GM12892 (cell line): ENCODE data around the gene KRTAP5-5.

Experiments used
- POLR2A ChIP-seq: IDR thresholded peaks from 2 replicates; pipeline ENCODE4 v1.6.1; 2011; ENCODE audit warnings: low read depth, low read length, control low read depth
- POLR2AphosphoS5 ChIP-seq: IDR thresholded peaks from 2 replicates; pipeline ENCODE4 v1.6.1; 2011; ENCODE audit warnings: low read depth, low read length, control low read depth
- TAF1 ChIP-seq: IDR thresholded peaks from 2 replicates; pipeline ENCODE4 v1.6.1; 2011; ENCODE audit warnings: low read depth, mild to moderate bottlenecking, control low read depth, low read length, borderline replicate concordance

DNA sequence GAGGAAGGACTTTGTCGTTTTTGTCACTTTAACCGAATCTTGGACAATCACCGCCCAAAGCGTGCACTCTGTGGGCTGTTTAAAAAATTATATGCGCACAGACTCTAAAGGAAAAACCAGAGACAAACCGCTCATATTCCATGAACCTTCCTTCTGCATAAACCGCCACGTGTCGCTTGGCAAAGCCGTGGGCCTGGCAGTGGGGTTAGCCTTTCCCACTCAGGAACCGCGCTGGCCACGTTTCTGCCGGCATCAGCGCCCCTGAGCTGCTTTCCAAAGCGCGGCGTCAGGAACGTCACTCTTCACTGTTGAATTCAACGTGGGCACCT, 22.8 kb downstream of the KRTAP5-5 start:
- TF ChIP-seq TAF1 = no peak
- no peak for TF ChIP-seq POLR2AphosphoS5
- TF ChIP-seq POLR2A = no peak
